Psoas muscle (tissue), 8 donors: Measurements from ENCODE around the gene TMEM203. TPM values are rescaled to one million over a fixed set of nuclear protein-coding genes. Genes with fewer than 3 reads are reported as not detected.

Experiments used
- ATAC-seq, 4 donors: fragments of 200-7000 bp; cut with Tn5 transposase; one replicate each; pipeline ENCODE4 v1.9.1; 2020; ENCODE audit warnings: moderate library complexity in 3 of 4, mild to moderate bottlenecking in 2 of 4
- DNase-seq, 2 donors: peaks; one replicate each; pipeline ENCODE4 v3.0.0-alpha.2; 2020
- H3K27ac ChIP-seq: fragments of 200-600 bp; one replicate; pipeline ENCODE4 v1.8.0; 2022
- H3K27me3 ChIP-seq, 3 donors: fragments of 200-600 bp in 1 of 3; one replicate each; pipeline versions ENCODE4 v1.6.1 to v1.8.0; 2013 to 2022; ENCODE audit warnings: low read length in 2 of 3, mild to moderate bottlenecking in 2 of 3, moderate library complexity in 1 of 3; ENCODE audit not compliant: insufficient read depth in 3 of 3
- H3K36me3 ChIP-seq, 2 donors: fragments of 200-600 bp in 1 of 2; one replicate each; pipeline versions ENCODE4 v1.6.1 to v1.8.0; 2013 to 2022; ENCODE audit warnings: low read depth in 1 of 2, mild to moderate bottlenecking in 1 of 2, moderate library complexity in 1 of 2; ENCODE audit not compliant: insufficient read depth in 1 of 2
- H3K4me1 ChIP-seq: fragments of 200-600 bp; one replicate; pipeline ENCODE4 v1.8.0; 2022
- H3K4me3 ChIP-seq: fragments of 200-600 bp; one replicate; pipeline ENCODE4 v1.8.0; 2022; ENCODE audit warnings: mild to moderate bottlenecking
- H3K9me3 ChIP-seq: fragments of 200-600 bp; one replicate; pipeline ENCODE4 v1.8.0; 2022
- CTCF ChIP-seq: fragments of 200-600 bp; IDR thresholded peaks from one replicate; pipeline ENCODE4 v1.8.0; 2022; ENCODE audit warnings: antibody characterized with exemption
- WGBS, 3 donors: extraction: QIAGEN DNeasy Blood & Tissue Kit; methylation state at CpG; one replicate each; pipeline versions ENCODE4 v1.1.6 to v1.1.7; 2013; 5-methylcytosine and 5-hydroxymethylcytosine counted together
- intact Hi-C, 2 donors: fragments of 100-400 bp; cut with DNase I; formaldehyde crosslinking; loops; one replicate each; pipeline versions ENCODE4 v1.11.0 to v1.14.2; 2022
- long read RNA-seq, 2 donors: library from polyadenylated mRNA; unstranded; transcript quantifications; one replicate each; pipeline ENCODE4 v2.0.0, GENCODE V29; 2021
- polyA plus RNA-seq, 3 donors: library from polyadenylated mRNA; stranded (reverse); fragments of 200-250 nt; gene quantifications; one replicate each; pipeline ENCODE4 v1.2.3, GENCODE V29; 2013
- total RNA-seq, 4 donors: library from RNA; stranded (reverse); fragmentation: NEBNext Ultra II Directional in 2 of 4; extraction: Animal tissue kit (Norgen Biotek cat#: 25700) in 2 of 4; gene quantifications; one replicate each; pipeline versions ENCODE4 v1.2.1 to v1.2.4, GENCODE V29; 2021 to 2023
- donor health status: healthy with polysubstance abuse.
- donor health status: DM: no; HTN: no; CAD: no; lungs with moderate emphysema.
- donor health status: Bipolar disorder and iron deficiency.
- donor health status: healthy.
- donor health status: DM: yes; HTN: yes; CAD: no.
- donor health status: DM: no; HTN: no; CAD: no.
- donor health status: DM: no; HTN: no; CAD: no.
- donor health status: DM: yes; HTN: yes; CAD: no.

The TMEM203 gene
- 10 to 100 TPM; 31.2 to 40.1 (median 36.0) TPM for total RNA-seq
- polyA plus RNA-seq: 10 to 100 TPM; 30.6 to 71.6 (median 47.7) TPM
- long read RNA-seq, donor 1, transcript TMEM203-201 (1 exons, 1,557 nt): major isoform, 46 of 46 reads
- long read RNA-seq, donor 1, partial matches to known transcripts: 0 of 46 reads
- long read RNA-seq, donor 1, other reads (novel, unspliced or antisense): 0 of 46 reads
- long read RNA-seq, donor 2, transcript TMEM203-201 (1 exons, 1,557 nt): major isoform, 97 of 97 reads
- long read RNA-seq, donor 2, partial matches to known transcripts: 0 of 97 reads
- long read RNA-seq, donor 2, other reads (novel, unspliced or antisense): 0 of 97 reads

- intact Hi-C loops: loop anchor here in 1 of 2 donors (1.0 kb wide), 1 partner anchor 17 kb away; the partner anchor contains the start of genes ANAPC2 and SSNA1
- no peak for TF ChIP-seq CTCF
- peak; percentile 64 to 78 (median 69) for ATAC-seq
- peak; percentile 94 to 96 for DNase-seq
- Histone ChIP-seq H3K36me3 (no peaks in the 10 kb centered on the region), H3K27ac (peak within 1 kb of the TSS; percentile 84), H3K27me3 (no peaks in the 10 kb centered on the region), H3K4me1 (peaks cover 49% of the 10 kb centered on the region), H3K9me3 (no peaks in the 10 kb centered on the region), H3K4me3 (peak within 1 kb of the TSS; percentile 81)
- WGBS, 3 donors: 0 to 1% (median 0%) methylated on average over 83 to 98 of the region's 98 CpGs
Observed at GRCh38 chr9:137205126-137206069, at the start of gene TMEM203, which contains the start of gene NDOR1. Gene TMEM203 (minus strand): TSS chr9:137205648. CDS start chr9:137205414, 234 bp downstream. Gene NDOR1 (plus strand): TSS chr9:137205700. CDS start chr9:137205778, 78 bp downstream.

- Histone ChIP-seq H3K36me3 (peaks cover 0 to 35% of the 10 kb centered on the region in 2 donors), H3K4me3 (peak within 1 kb of the TSS; percentile 98), H3K27ac (peak within 1 kb of the TSS; percentile 80), H3K9me3 (no peaks in the 10 kb centered on the region), H3K27me3 (no peaks in the 10 kb centered on the region), H3K4me1 (peaks cover 14% of the 10 kb centered on the region)
- WGBS, 3 donors: 1% methylated on average over 81 to 105 of the region's 105 CpGs
- ATAC-seq (peak; percentile 92 to 94 (median 92)), DNase-seq (peak; percentile 94 to 97)
- intact Hi-C loops: no loop called here
- no peak for TF ChIP-seq CTCF
Observed at GRCh38 chr9:137254624-137255447, 49.4 kb upstream of the TMEM203 start, which contains the start of gene NELFB. Gene NELFB (plus strand): TSS chr9:137255327.

GRCh38 chr9:137253717-137254623 is 48.5 kb upstream of the TMEM203 start:
- 51 to 61% (median 52%) methylated on average over 21 of the region's 21 CpGs for WGBS, 3 donors
- Histone ChIP-seq H3K4me3 (peak overlapping the region; percentile 98), H3K36me3 (peaks cover 0 to 28% of the 10 kb centered on the region in 2 donors), H3K9me3 (no peaks in the 10 kb centered on the region), H3K4me1 (peaks cover 14% of the 10 kb centered on the region), H3K27ac (peak overlapping the region; percentile 80), H3K27me3 (no peaks in the 10 kb centered on the region)
- intact Hi-C loops: no loop called here
- no peak for TF ChIP-seq CTCF
- ATAC-seq: peak in 3 of 4 donors; percentile 12 to 17 (median 17)
- DNase-seq: no peak
